Transverse colon (tissue), 4 donors: Measurements from ENCODE around the gene FAM107A. TPM values are rescaled to one million over a fixed set of nuclear protein-coding genes. Genes with fewer than 3 reads are reported as not detected.
A peak's percentile ranks its signal among the peaks of the same experiment; 100 is the strongest.

Experiments used
- DNase-seq: peaks from one replicate; pipeline ENCODE4 v3.0.0-alpha.2; 2019
- H3K27ac ChIP-seq, 4 donors: fragments of 200-600 bp; sonication (generic); 2 replicates each; pipeline ENCODE4 v1.5.1; 2016 to 2018; ENCODE audit warnings: inconsistent platforms in 4 of 4
- H3K27me3 ChIP-seq: fragments of 200-600 bp; sonication (generic); 2 replicates; pipeline ENCODE4 v1.5.1; 2017; ENCODE audit warnings: inconsistent platforms
- H3K36me3 ChIP-seq, 4 donors: fragments of 200-600 bp; sonication (generic); 2 replicates each; pipeline ENCODE4 v1.5.1; 2017 to 2019; ENCODE audit warnings: inconsistent platforms in 4 of 4
- H3K4me1 ChIP-seq, 4 donors: fragments of 200-600 bp; sonication (generic); 2 replicates each; pipeline ENCODE4 v1.5.1; 2017 to 2020; ENCODE audit warnings: inconsistent platforms in 4 of 4
- H3K4me3 ChIP-seq, 4 donors: fragments of 200-600 bp; sonication (generic); 1 replicate in 1 of 4; 2 replicates in 3 of 4; pipeline versions ENCODE4 v1.5.1 to v1.6.1; 2017 to 2019; ENCODE audit warnings: inconsistent platforms in 4 of 4
- H3K9me3 ChIP-seq, 2 donors: fragments of 200-600 bp; sonication (generic); 2 replicates each; pipeline ENCODE4 v1.5.1; 2017 to 2019; ENCODE audit warnings: inconsistent platforms in 2 of 2
- CTCF ChIP-seq, 5 experiments: fragments of 200-600 bp in 3 of 5; fragments of 450-650 bp in 2 of 5; sonication (generic) in 3 of 5; IDR thresholded peaks; 1 replicate in 2 of 5; 2 replicates in 3 of 5; pipeline ENCODE4 v1.5.1; 2016 to 2017; ENCODE audit warnings: antibody characterized with exemption in 5 of 5, inconsistent platforms in 3 of 5, mild to moderate bottlenecking in 2 of 5, moderate library complexity in 1 of 5
- EP300 ChIP-seq: sonication (generic); formaldehyde crosslinking; IDR thresholded peaks from one replicate; pipeline ENCODE4 v1.6.1; 2017; ENCODE audit warnings: antibody characterized with exemption, low read depth
- POLR2A ChIP-seq: fragments of 450-650 bp; IDR thresholded peaks from one replicate; pipeline ENCODE4 v1.6.1; 2016; ENCODE audit warnings: antibody characterized with exemption, mild to moderate bottlenecking, moderate library complexity
- POLR2AphosphoS5 ChIP-seq, 3 donors: sonication (generic); formaldehyde crosslinking; IDR thresholded peaks; one replicate each; pipeline ENCODE4 v1.6.1; 2016; ENCODE audit warnings: antibody characterized with exemption in 3 of 3
- WGBS, 2 donors: methylation state at CpG; one replicate each; pipeline ENCODE4 v1.1.5; 2018; ENCODE audit warnings: low coverage in 1 of 2; 5-methylcytosine and 5-hydroxymethylcytosine counted together
- in situ Hi-C, 4 donors: fragments of 200-750 bp; cut with MboI; loops; one replicate each; pipeline versions ENCODE4 v1.15.0 to v1.15.1; 2017; ENCODE audit warnings: low sequenced_read_pairs in 3 of 4, low pct_ligation_motif_present in 1 of 4, low pct_unique_long_range_greater_than_20kb in 1 of 4
- intact Hi-C: fragments of 100-400 bp; cut with DNase I; formaldehyde crosslinking; loops from one replicate; pipeline ENCODE4 v1.15.1; 2023; ENCODE audit warnings: low total_unique reads
- total RNA-seq, 4 donors: library from RNA; depleted of rRNA; stranded (reverse); fragments of >200 nt; gene quantifications; one replicate each; pipeline ENCODE4 v1.1.0, GENCODE V29; 2016

Gene FAM107A
- total RNA-seq, 4 donors from 2014 or later: 14.1 to 21.9 (median 16.0) TPM

GRCh38 chr3:58574682-58575081 is 2.5 kb downstream of the FAM107A start:
- intact Hi-C loops (no loop called here), in situ Hi-C loops (loop anchor here in 2 of 4 donors (5.0 to 10.0 kb wide), 2 partner anchors 50 to 53 kb away; no protein-coding TSS in a partner anchor)
- Histone ChIP-seq H3K27ac (peak overlapping the region in 1 of 4 donors; percentile 13), H3K27me3 (no peaks in the 10 kb centered on the region), H3K36me3 (no peaks in the 10 kb centered on the region), H3K4me3 (no peak overlapping the region), H3K4me1 (peaks cover 0 to 16% (median 5%) of the 10 kb centered on the region in 4 donors), H3K9me3 (no peaks in the 10 kb centered on the region)
- WGBS, 2 donors: 83% methylated on average over 4 of the region's 4 CpGs; no CpG with 5 or more reads in 1 of the 2 donors
- TF ChIP-seq CTCF (IDR thresholded peaks at IDR 0.05) (no peak), POLR2AphosphoS5 (IDR thresholded peaks at IDR 0.05) (no peak), POLR2A (no peak), EP300 (no peak)
- no peak for DNase-seq

DNA sequence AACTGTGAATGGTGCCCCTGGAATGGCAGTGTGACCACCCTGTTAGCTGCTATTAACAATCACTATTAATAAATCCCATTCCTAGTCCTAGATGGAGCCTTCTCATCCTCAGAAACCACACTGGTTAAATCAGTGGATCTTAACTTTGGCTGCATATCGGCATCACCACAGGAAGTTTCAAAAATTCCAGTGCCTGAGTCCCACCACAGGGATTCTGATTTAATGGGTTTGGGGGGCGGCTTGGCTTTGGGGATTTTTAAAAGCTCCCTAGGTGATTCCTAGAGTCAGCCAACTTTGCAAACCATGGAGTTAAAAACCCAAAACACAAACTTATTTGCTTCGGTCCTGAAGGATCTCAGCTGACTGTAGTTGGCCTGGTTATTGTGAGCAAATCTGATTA is 3.1 kb downstream of the FAM107A start:
- peaks cover 0 to 16% (median 5%) of the 10 kb centered on the region in 4 donors for H3K4me1 ChIP-seq
- no peak overlapping the region for H3K4me3 ChIP-seq
- H3K36me3 ChIP-seq: no peaks in the 10 kb centered on the region
- intact Hi-C loops (no loop called here), in situ Hi-C loops (loop anchor here in 2 of 4 donors (5.0 to 10.0 kb wide), 2 partner anchors 51 to 53 kb away; no protein-coding TSS in a partner anchor)
- no peaks in the 10 kb centered on the region for H3K9me3 ChIP-seq
- H3K27ac ChIP-seq: peak overlapping the region in 1 of 4 donors; percentile 13
- no peak for TF ChIP-seq EP300
- TF ChIP-seq CTCF (IDR thresholded peaks at IDR 0.05): no peak
- no peak for TF ChIP-seq POLR2A
- TF ChIP-seq POLR2AphosphoS5 (IDR thresholded peaks at IDR 0.05): no peak
- no peak for DNase-seq
- 82 to 86% methylated on average over 2 to 3 of the region's 3 CpGs for WGBS, 2 donors
- no peaks in the 10 kb centered on the region for H3K27me3 ChIP-seq

- peaks cover 0 to 16% (median 5%) of the 10 kb centered on the region in 4 donors for H3K4me1 ChIP-seq
- TF ChIP-seq POLR2A (no peak), EP300 (no peak), CTCF (IDR thresholded peaks at IDR 0.05) (no peak), POLR2AphosphoS5 (IDR thresholded peaks at IDR 0.05) (no peak)
- H3K4me3 ChIP-seq: no peak overlapping the region
- no peak overlapping the region for H3K27ac ChIP-seq
- in situ Hi-C loops: loop anchor here in 2 of 4 donors (5.0 to 10.0 kb wide), 2 partner anchors 51 to 54 kb away; no protein-coding TSS in a partner anchor
- no peaks in the 10 kb centered on the region for H3K27me3 ChIP-seq
- H3K36me3 ChIP-seq: no peaks in the 10 kb centered on the region
- WGBS, 2 donors: 10 to 38% methylated on average over 3 to 6 of the region's 6 CpGs
- H3K9me3 ChIP-seq: no peaks in the 10 kb centered on the region
- intact Hi-C loops: no loop called here
- no peak for DNase-seq
Measured at GRCh38 chr3:58573640-58574039, 3.6 kb downstream of the FAM107A start.

- 94% methylated on average over 7 of the region's 7 CpGs; no CpG with 5 or more reads in 1 of the 2 donors for WGBS, 2 donors
- in situ Hi-C loops: loop anchor here in 2 of 4 donors (5.0 to 10.0 kb wide), 2 partner anchors 52 to 55 kb away; no protein-coding TSS in a partner anchor
- H3K27ac ChIP-seq: no peak overlapping the region
- DNase-seq: no peak
- H3K9me3 ChIP-seq: no peaks in the 10 kb centered on the region
- TF ChIP-seq EP300: no peak
- TF ChIP-seq POLR2AphosphoS5 (IDR thresholded peaks at IDR 0.05): no peak
- no peak for TF ChIP-seq POLR2A
- TF ChIP-seq CTCF (IDR thresholded peaks at IDR 0.05): no peak
- H3K4me1 ChIP-seq: peaks cover 0 to 13% (median 4%) of the 10 kb centered on the region in 4 donors
- no peaks in the 10 kb centered on the region for H3K36me3 ChIP-seq
- H3K4me3 ChIP-seq: no peak overlapping the region
- H3K27me3 ChIP-seq: no peaks in the 10 kb centered on the region
- intact Hi-C loops: loop anchor here (1.0 kb wide), 1 partner anchor 56 kb away; no protein-coding TSS in a partner anchor
Measured at GRCh38 chr3:58572634-58573230, 4.5 kb downstream of the FAM107A start.
